ENCODE results near the gene NDUFB10.

The NDUFB10 gene

GRCh38 chr16:1914988-1915387 lies 44.4 kb upstream of the NDUFB10 start:
- no peak for DNase-seq (ENCODE audit: low spot score)
- in situ Hi-C loops (cut with MboI; ENCODE audit: low pct_unique_long_range_greater_than_20kb, low sequenced_read_pairs, unreplicated experiment), result no loop called here
- TF ChIP-seq CTCF (IDR thresholded peaks at IDR 0.05; ENCODE audit: extremely low read depth, insufficient read depth, missing control alignments), result no peak

DNA sequence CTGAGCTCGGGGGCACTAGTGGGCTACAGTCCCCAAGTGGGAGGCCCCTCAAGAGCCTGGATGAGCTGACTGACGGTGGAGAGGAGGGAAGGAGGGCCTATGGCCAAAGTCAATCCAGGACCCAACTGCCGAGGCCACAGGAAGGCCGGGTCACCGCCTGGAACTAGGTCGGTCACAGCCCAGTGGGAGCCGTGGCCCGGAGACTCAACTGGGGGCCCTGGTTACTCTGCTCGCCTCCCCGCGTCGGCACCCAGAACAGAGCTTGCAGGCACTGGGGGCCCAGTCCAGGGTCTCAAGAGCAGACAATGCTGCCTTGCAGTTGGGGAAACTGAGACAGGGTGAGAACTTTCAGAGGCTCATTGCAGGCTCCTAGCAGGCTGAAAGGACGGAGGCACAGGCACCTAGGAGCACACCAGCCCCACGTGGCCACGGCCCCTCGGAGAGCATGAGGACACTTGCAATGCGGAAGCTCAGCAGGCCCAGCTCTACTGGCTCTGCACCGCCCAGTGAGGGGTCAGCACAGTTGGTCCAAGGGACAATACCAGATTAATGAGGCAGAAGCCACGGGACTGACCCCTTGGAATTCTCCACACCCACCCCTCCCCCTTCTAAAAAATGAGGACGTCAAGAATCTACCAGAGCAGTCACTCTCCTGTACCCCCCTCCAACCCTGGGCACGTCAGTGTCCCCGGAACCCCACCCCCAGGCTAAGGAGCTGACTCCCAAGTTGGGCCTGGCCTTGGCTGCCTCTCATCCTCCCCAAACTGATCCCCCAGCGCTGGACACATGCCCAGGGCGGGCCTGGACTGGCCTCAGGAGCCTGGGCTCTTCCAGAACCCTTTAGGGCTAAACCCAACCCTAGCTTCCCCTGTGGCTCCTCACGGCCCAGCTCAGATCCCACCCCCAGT lies 43.4 kb upstream of the NDUFB10 start:
- no peak for DNase-seq (ENCODE audit: low spot score)
- in situ Hi-C loops (cut with MboI; ENCODE audit: low pct_unique_long_range_greater_than_20kb, low sequenced_read_pairs, unreplicated experiment), result no loop called here

GRCh38 chr16:1916640-1916990 lies 42.7 kb upstream of the NDUFB10 start:
- TF ChIP-seq CTCF (IDR thresholded peaks at IDR 0.05; ENCODE audit: extremely low read depth, insufficient read depth, missing control alignments), result no peak
- in situ Hi-C loops (cut with MboI; ENCODE audit: low pct_unique_long_range_greater_than_20kb, low sequenced_read_pairs, unreplicated experiment), result no loop called here
- no peak for DNase-seq (ENCODE audit: low spot score)

More for the DNA sequence above, 43.4 kb upstream of the NDUFB10 start:
- TF ChIP-seq CTCF (IDR thresholded peaks at IDR 0.05; ENCODE audit: extremely low read depth, insufficient read depth, missing control alignments), result no peak

DNA sequence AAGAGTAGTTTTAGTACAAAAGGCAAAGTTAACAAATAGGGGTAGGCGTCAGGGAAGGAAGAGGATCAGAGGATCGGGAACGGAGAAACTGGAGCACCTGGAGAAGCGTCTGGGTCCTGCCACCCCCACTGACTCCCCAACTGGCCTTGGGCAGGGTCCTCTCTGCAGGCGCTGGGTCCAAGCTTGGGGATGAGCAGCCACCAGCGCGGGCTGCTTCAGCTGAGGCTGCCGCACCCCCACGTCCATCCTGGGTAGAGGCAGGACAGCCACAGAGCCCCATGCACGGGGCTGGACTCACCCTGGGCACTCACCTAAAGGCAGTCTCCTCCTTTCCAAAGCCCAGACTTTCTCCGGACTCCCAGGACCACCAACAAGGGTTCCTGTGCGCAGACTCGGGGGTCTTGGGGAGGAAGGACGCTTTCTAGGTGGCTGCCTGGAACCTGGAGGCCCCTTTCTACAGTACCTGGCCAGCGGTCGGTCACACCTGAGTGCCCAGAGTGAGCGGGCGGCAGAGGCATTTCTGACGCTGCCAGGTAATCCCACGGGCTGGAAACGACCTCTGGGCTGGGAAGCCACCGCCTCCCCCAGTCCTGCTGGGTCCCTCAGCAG lies 42.2 kb upstream of the NDUFB10 start:
- in situ Hi-C loops (cut with MboI; ENCODE audit: low pct_unique_long_range_greater_than_20kb, low sequenced_read_pairs, unreplicated experiment), result no loop called here
- TF ChIP-seq CTCF (IDR thresholded peaks at IDR 0.05; ENCODE audit: extremely low read depth, insufficient read depth, missing control alignments), result no peak
- DNase-seq (ENCODE audit: low spot score), result no peak

DNA sequence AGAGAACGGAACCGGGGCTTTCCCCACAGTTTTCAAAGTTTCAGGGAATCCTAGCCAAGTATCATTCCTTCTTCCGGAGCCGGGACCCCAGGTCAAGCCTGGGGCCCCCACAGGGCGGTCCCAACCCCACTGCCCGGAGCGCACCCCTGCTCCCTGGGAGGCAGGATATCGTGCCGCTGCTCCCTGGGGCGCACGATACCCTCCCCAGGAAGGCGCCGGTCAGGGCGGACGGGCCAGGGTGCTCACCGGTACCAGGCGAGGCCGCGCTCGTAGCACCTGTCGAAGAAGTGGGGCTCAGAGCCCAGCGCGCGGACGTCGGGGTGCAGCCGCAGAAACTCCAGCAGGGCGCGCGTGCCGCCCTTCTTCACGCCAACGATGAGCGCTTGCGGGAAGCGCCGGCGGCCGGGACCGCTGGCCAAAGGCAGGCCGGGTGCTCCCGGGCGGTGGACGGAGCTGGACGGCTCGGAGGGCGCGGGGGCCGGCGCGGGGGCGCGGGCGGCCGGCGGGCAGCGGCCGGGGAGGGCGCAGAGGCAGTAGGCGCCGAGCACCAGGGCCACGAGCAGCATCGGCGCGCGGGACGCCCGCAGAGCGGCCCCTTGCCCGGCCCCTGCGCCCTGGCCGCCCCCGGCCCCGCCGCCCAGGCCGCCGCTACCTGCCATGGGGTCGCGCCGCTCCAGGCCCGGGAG lies 41.5 kb upstream of the NDUFB10 start:
- in situ Hi-C loops (cut with MboI; ENCODE audit: low pct_unique_long_range_greater_than_20kb, low sequenced_read_pairs, unreplicated experiment), result no loop called here
- no peak for TF ChIP-seq CTCF (IDR thresholded peaks at IDR 0.05; ENCODE audit: extremely low read depth, insufficient read depth, missing control alignments)
- no peak for DNase-seq (ENCODE audit: low spot score)

- DNase-seq (ENCODE audit: low spot score), result no peak
- no peak for TF ChIP-seq CTCF (IDR thresholded peaks at IDR 0.05; ENCODE audit: extremely low read depth, insufficient read depth, missing control alignments)
- in situ Hi-C loops (cut with MboI; ENCODE audit: low pct_unique_long_range_greater_than_20kb, low sequenced_read_pairs, unreplicated experiment), result no loop called here
These were observed 40.7 kb upstream of the NDUFB10 start, which contains the start of gene HS3ST6 for GRCh38 chr16:1918351-1919326. Gene HS3ST6 (minus strand): TSS chr16:1918415. CDS start chr16:1918323, 92 bp downstream.
